Measurements from ENCODE around the gene ZNF234.

DNA sequence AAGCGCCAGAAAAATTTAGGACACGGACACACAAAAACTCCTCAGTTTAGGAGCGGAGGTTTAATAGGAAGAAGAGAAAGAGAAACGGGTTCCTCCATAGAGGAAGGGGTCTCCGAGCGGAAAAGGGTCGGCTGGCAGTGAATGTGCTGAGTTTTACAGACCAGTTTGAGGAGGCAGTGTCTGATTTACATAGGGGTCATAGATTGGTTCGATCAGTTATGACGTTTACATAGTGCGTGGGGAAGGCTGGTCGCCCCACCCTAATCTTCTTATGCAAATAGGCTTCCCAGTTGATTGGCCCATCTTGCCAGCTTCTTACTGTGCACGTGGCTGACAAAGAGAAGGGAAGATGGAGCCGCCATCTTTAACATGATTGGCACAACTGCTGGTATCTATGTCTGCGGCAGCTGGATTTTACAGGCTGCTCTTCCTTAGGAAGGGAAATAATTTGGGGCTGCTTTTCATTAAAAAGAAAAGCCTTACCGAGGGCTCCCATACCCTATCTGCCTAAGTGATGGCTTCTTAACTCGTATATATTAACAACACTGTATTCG lies 29.4 kb upstream of the ZNF234 start:
- TF ChIP-seq POLR2A (IDR thresholded peaks at IDR 0.05; ENCODE audit: borderline replicate concordance, extremely low read depth, insufficient read depth, insufficient read length) (no peak), SRF (IDR thresholded peaks at IDR 0.05; ENCODE audit: low read depth) (no peak), EGR1 (IDR thresholded peaks at IDR 0.05; ENCODE audit: low read depth) (no peak), CEBPB (IDR thresholded peaks at IDR 0.05; ENCODE audit: low read depth) (no peak), POLR2AphosphoS5 (IDR thresholded peaks at IDR 0.05; ENCODE audit: low read depth, low read length) (no peak), YY1 (IDR thresholded peaks at IDR 0.05; ENCODE audit: extremely low read depth, insufficient replicate concordance, low read depth, low read length) (no peak), EZH2phosphoT487 (IDR thresholded peaks at IDR 0.05; ENCODE audit: borderline replicate concordance) (no peak)
- TF ChIP-seq, protein P1, sequence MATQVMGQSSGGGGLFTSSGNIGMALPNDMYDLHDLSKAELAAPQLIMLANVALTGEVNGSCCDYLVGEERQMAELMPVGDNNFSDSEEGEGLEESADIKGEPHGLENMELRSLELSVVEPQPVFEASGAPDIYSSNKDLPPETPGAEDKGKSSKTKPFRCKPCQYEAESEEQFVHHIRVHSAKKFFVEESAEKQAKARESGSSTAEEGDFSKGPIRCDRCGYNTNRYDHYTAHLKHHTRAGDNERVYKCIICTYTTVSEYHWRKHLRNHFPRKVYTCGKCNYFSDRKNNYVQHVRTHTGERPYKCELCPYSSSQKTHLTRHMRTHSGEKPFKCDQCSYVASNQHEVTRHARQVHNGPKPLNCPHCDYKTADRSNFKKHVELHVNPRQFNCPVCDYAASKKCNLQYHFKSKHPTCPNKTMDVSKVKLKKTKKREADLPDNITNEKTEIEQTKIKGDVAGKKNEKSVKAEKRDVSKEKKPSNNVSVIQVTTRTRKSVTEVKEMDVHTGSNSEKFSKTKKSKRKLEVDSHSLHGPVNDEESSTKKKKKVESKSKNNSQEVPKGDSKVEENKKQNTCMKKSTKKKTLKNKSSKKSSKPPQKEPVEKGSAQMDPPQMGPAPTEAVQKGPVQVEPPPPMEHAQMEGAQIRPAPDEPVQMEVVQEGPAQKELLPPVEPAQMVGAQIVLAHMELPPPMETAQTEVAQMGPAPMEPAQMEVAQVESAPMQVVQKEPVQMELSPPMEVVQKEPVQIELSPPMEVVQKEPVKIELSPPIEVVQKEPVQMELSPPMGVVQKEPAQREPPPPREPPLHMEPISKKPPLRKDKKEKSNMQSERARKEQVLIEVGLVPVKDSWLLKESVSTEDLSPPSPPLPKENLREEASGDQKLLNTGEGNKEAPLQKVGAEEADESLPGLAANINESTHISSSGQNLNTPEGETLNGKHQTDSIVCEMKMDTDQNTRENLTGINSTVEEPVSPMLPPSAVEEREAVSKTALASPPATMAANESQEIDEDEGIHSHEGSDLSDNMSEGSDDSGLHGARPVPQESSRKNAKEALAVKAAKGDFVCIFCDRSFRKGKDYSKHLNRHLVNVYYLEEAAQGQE (IDR thresholded peaks at IDR 0.05; ENCODE audit: low read depth) = no peak
- TF ChIP-seq, protein P2, sequence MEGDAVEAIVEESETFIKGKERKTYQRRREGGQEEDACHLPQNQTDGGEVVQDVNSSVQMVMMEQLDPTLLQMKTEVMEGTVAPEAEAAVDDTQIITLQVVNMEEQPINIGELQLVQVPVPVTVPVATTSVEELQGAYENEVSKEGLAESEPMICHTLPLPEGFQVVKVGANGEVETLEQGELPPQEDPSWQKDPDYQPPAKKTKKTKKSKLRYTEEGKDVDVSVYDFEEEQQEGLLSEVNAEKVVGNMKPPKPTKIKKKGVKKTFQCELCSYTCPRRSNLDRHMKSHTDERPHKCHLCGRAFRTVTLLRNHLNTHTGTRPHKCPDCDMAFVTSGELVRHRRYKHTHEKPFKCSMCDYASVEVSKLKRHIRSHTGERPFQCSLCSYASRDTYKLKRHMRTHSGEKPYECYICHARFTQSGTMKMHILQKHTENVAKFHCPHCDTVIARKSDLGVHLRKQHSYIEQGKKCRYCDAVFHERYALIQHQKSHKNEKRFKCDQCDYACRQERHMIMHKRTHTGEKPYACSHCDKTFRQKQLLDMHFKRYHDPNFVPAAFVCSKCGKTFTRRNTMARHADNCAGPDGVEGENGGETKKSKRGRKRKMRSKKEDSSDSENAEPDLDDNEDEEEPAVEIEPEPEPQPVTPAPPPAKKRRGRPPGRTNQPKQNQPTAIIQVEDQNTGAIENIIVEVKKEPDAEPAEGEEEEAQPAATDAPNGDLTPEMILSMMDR (IDR thresholded peaks at IDR 0.05 in 2 of 3, conservative IDR thresholded peaks at IDR 0.05 in 1 of 3; ENCODE audit: borderline replicate concordance in 1 of 3, insufficient read depth in 1 of 3, low read depth in 2 of 3, low read length in 2 of 3) = no peak
- TF ChIP-seq, protein P3, sequence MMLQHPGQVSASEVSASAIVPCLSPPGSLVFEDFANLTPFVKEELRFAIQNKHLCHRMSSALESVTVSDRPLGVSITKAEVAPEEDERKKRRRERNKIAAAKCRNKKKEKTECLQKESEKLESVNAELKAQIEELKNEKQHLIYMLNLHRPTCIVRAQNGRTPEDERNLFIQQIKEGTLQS (IDR thresholded peaks at IDR 0.05) = no peak

All from HCT116 (cell line).